ENCODE measurements around the gene RNF112. TPM values are rescaled to one million over a fixed set of nuclear protein-coding genes. Genes with fewer than 3 reads are reported as not detected.

Gene RNF112
- polyA plus RNA-seq, 1 donor from 2014 or later, result 33.3 TPM

DNA sequence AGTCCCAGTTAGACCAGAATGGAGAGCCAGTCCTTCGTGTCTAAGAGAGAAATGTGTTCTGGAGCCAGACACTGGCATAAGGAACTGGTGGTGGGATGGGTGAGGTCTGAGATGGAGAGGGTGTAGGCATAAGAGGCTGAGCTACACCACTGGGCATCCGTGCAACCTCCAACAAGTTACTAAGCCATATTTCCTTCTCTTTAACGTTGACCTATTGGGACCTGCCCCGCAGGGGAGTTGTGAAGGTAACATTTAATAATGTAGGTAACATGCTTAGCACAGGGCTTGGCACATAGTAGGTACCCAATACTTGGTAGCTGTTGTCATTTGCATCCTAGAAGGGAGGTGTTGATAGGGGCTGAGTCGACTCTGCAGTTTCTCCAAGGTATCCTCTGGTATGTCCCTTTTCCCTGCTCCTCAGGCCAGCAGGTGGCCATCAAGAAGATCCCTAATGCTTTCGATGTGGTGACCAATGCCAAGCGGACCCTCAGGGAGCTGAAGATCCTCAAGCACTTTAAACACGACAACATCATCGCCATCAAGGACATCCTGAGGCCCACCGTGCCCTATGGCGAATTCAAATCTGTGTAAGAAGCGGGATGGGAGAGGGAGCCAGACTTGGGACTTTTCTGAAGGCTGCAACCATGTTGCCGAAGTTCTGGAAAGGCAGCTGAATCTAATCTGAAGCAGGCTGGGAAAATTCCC, 31.5 kb upstream of the RNF112 start:
- peak overlapping the region; percentile 80 for H3K4me3 ChIP-seq (ENCODE audit: low read length)
- TF ChIP-seq POLR2AphosphoS5 (IDR thresholded peaks at IDR 0.05) (no peak), EP300 (conservative IDR thresholded peaks at IDR 0.05; ENCODE audit: poor library complexity, severe bottlenecking) (no peak), MXI1 (conservative IDR thresholded peaks at IDR 0.05; ENCODE audit: poor library complexity, severe bottlenecking) (no peak), TAF1 (IDR thresholded peaks at IDR 0.05; ENCODE audit: low read depth) (no peak), SMC3 (conservative IDR thresholded peaks at IDR 0.05; ENCODE audit: poor library complexity) (no peak), RAD21 (conservative IDR thresholded peaks at IDR 0.05) (no peak), EZH2 (IDR thresholded peaks at IDR 0.05; ENCODE audit: borderline replicate concordance, insufficient read depth, low read length, poor library complexity, severe bottlenecking) (no peak)
- TF ChIP-seq, protein P1, sequence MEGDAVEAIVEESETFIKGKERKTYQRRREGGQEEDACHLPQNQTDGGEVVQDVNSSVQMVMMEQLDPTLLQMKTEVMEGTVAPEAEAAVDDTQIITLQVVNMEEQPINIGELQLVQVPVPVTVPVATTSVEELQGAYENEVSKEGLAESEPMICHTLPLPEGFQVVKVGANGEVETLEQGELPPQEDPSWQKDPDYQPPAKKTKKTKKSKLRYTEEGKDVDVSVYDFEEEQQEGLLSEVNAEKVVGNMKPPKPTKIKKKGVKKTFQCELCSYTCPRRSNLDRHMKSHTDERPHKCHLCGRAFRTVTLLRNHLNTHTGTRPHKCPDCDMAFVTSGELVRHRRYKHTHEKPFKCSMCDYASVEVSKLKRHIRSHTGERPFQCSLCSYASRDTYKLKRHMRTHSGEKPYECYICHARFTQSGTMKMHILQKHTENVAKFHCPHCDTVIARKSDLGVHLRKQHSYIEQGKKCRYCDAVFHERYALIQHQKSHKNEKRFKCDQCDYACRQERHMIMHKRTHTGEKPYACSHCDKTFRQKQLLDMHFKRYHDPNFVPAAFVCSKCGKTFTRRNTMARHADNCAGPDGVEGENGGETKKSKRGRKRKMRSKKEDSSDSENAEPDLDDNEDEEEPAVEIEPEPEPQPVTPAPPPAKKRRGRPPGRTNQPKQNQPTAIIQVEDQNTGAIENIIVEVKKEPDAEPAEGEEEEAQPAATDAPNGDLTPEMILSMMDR (IDR thresholded peaks at IDR 0.05; ENCODE audit: poor library complexity, severe bottlenecking), result no peak
- TF ChIP-seq, protein P2, sequence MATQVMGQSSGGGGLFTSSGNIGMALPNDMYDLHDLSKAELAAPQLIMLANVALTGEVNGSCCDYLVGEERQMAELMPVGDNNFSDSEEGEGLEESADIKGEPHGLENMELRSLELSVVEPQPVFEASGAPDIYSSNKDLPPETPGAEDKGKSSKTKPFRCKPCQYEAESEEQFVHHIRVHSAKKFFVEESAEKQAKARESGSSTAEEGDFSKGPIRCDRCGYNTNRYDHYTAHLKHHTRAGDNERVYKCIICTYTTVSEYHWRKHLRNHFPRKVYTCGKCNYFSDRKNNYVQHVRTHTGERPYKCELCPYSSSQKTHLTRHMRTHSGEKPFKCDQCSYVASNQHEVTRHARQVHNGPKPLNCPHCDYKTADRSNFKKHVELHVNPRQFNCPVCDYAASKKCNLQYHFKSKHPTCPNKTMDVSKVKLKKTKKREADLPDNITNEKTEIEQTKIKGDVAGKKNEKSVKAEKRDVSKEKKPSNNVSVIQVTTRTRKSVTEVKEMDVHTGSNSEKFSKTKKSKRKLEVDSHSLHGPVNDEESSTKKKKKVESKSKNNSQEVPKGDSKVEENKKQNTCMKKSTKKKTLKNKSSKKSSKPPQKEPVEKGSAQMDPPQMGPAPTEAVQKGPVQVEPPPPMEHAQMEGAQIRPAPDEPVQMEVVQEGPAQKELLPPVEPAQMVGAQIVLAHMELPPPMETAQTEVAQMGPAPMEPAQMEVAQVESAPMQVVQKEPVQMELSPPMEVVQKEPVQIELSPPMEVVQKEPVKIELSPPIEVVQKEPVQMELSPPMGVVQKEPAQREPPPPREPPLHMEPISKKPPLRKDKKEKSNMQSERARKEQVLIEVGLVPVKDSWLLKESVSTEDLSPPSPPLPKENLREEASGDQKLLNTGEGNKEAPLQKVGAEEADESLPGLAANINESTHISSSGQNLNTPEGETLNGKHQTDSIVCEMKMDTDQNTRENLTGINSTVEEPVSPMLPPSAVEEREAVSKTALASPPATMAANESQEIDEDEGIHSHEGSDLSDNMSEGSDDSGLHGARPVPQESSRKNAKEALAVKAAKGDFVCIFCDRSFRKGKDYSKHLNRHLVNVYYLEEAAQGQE (IDR thresholded peaks at IDR 0.05; ENCODE audit: borderline replicate concordance), result no peak
- no peaks in the 10 kb centered on the region for H4K20me1 ChIP-seq (ENCODE audit: insufficient read depth)
- H2AFZ ChIP-seq (ENCODE audit: low read depth, low read length), result no peak overlapping the region
- H3F3A ChIP-seq (ENCODE audit: insufficient read depth, low read length, poor library complexity, severe bottlenecking), result no peaks in the 10 kb centered on the region
- H3K36me3 ChIP-seq (ENCODE audit: insufficient read depth, low read length), result peaks cover 5% of the 10 kb centered on the region
- H3K9me3 ChIP-seq (ENCODE audit: low read length), result no peaks in the 10 kb centered on the region
- no peaks in the 10 kb centered on the region for H3K27me3 ChIP-seq (ENCODE audit: insufficient read depth, low read depth, low read length)
- H3K27ac ChIP-seq (ENCODE audit: low read length), result peak overlapping the region; percentile 81
- no peaks in the 10 kb centered on the region for H3K9me2 ChIP-seq (ENCODE audit: insufficient read depth, low read length)
- peak overlapping the region; percentile 77 for H3K9ac ChIP-seq (ENCODE audit: low read length)
- H3K79me2 ChIP-seq (replicated peaks; ENCODE audit: insufficient read depth, low read length), result peaks cover 19% of the 10 kb centered on the region
- peak overlapping the region; percentile 86 for H3K4me2 ChIP-seq (ENCODE audit: low read length)

DNA sequence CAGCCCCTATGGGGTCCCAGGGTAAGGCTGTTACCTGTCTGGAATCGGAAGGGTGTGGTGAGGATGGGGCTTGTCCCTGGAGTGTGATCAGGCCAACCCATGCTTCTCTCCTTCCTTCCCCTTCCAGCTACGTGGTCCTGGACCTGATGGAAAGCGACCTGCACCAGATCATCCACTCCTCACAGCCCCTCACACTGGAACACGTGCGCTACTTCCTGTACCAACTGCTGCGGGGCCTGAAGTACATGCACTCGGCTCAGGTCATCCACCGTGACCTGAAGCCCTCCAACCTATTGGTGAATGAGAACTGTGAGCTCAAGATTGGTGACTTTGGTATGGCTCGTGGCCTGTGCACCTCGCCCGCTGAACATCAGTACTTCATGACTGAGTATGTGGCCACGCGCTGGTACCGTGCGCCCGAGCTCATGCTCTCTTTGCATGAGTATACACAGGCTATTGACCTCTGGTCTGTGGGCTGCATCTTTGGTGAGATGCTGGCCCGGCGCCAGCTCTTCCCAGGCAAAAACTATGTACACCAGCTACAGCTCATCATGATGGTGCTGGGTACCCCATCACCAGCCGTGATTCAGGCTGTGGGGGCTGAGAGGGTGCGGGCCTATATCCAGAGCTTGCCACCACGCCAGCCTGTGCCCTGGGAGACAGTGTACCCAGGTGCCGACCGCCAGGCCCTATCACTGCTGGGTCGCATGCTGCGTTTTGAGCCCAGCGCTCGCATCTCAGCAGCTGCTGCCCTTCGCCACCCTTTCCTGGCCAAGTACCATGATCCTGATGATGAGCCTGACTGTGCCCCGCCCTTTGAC, 30.3 kb upstream of the RNF112 start:
- H3K9me3 ChIP-seq (ENCODE audit: low read length), result no peaks in the 10 kb centered on the region
- no peak overlapping the region for H3K9ac ChIP-seq (ENCODE audit: low read length)
- H3K79me2 ChIP-seq (replicated peaks; ENCODE audit: insufficient read depth, low read length), result peaks cover 19% of the 10 kb centered on the region
- H3K27ac ChIP-seq (ENCODE audit: low read length), result no peak overlapping the region
- no peaks in the 10 kb centered on the region for H3K9me2 ChIP-seq (ENCODE audit: insufficient read depth, low read length)
- H4K20me1 ChIP-seq (ENCODE audit: insufficient read depth), result no peaks in the 10 kb centered on the region
- no peak overlapping the region for H2AFZ ChIP-seq (ENCODE audit: low read depth, low read length)
- H3K27me3 ChIP-seq (ENCODE audit: insufficient read depth, low read depth, low read length), result no peaks in the 10 kb centered on the region
- TF ChIP-seq, protein P1 (IDR thresholded peaks at IDR 0.05; ENCODE audit: poor library complexity, severe bottlenecking), result no peak
- no peak for TF ChIP-seq SMC3 (conservative IDR thresholded peaks at IDR 0.05; ENCODE audit: poor library complexity)
- TF ChIP-seq MXI1 (conservative IDR thresholded peaks at IDR 0.05; ENCODE audit: poor library complexity, severe bottlenecking), result no peak
- TF ChIP-seq TAF1 (IDR thresholded peaks at IDR 0.05; ENCODE audit: low read depth), result no peak
- TF ChIP-seq POLR2AphosphoS5 (IDR thresholded peaks at IDR 0.05), result no peak
- TF ChIP-seq RAD21 (conservative IDR thresholded peaks at IDR 0.05), result no peak
- TF ChIP-seq, protein P2 (IDR thresholded peaks at IDR 0.05; ENCODE audit: borderline replicate concordance), result no peak
- no peak for TF ChIP-seq EZH2 (IDR thresholded peaks at IDR 0.05; ENCODE audit: borderline replicate concordance, insufficient read depth, low read length, poor library complexity, severe bottlenecking)
- no peak for TF ChIP-seq EP300 (conservative IDR thresholded peaks at IDR 0.05; ENCODE audit: poor library complexity, severe bottlenecking)
- peaks cover 5% of the 10 kb centered on the region for H3K36me3 ChIP-seq (ENCODE audit: insufficient read depth, low read length)
- H3K4me3 ChIP-seq (ENCODE audit: low read length), result no peak overlapping the region
- H3F3A ChIP-seq (ENCODE audit: insufficient read depth, low read length, poor library complexity, severe bottlenecking), result no peaks in the 10 kb centered on the region
- H3K4me2 ChIP-seq (ENCODE audit: low read length), result no peak overlapping the region

Measured in neural cell (in vitro differentiated cells).